Stimulated activated CD8-positive, alpha-beta memory T cell treated with anti-CD3 and anti-CD28 coated beads, Interleukin-12 subunit alpha, Interleukin-12 subunit beta, amount 100 ng/mL, for 1 hour (primary cell): ENCODE results near the gene NAT10.

Source experiments
- DNase-seq: peaks from one replicate; pipeline ENCODE4 v3.0.0-alpha.2; 2020; ENCODE audit warnings: low read depth

NAT10 gene

DNA sequence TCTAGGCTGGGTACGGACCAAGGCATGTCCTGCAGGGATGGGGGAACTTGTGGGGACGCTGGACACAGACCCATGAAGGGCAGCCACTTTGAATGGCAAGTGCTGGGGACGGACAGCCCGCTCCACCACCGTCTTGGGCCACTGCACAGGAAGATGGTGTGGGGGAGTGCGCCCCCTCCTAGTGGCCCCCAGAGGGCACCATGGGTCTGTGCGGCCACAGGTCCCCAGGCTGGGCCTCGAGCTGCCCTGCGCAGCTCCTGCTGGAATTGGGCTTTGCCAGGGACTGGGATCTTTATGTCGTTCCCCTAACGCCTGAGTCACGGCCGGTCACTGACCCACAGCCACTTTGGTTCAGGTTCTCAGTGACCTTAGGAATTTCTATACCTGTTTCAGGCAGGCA is 44.4 kb downstream of the NAT10 start:
- DNase-seq = no peak

DNA sequence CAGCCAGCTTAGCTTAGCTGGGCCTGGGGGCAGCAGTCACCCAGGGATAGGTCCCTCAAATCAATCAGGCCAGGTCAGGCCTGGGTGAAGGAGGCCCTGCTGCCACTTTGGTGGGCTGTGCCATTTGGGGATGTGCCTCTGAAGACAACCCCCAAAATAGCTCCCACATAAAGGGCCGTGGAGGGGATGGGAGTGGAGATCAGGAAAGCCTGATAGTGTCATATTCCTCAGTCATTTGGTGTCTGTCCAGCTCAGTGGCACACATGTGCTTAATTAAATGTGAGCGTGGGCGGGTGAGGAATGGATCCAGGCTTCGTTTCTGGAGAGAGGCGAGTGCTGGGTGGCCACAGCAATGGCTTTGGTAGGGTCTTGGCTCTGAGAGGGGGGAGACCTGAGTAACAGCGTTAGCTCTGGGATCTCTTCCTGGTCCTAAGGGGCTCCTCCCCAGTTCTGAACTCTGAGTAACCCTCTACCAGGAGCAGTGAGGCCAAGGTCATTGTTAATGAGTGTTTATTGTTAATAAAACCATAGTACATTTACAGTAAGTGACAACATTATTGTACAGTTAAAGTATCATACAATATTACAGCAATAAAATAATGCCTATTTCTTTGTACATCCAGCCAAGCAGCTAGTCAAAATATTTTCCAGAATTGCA is 45.2 kb downstream of the NAT10 start:
- DNase-seq = no peak

DNA sequence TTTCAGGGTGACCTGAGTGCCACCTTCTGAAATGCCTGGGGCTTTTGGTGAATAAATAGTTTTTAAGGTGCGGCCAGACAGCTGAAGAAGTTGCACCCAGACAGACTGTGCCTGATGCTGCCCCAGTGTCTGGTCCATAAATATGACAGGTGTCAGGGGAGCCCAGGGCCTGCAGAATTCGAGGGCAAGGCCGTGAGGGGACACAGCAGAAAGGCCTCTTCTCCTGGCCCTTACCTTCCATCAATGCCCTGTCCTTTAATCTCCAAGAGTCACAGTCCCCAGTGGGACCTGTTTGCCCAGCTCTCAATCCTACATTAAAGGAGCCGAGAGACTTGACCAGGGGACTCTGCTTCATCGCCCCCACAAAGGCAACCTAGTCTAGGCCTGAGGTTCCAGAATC is 45.7 kb downstream of the NAT10 start:
- no peak for DNase-seq

- DNase-seq = no peak
Observed at GRCh38 chr11:34151916-34152845, 46.8 kb downstream of the NAT10 start.

GRCh38 chr11:34154059-34154875 is 48.8 kb downstream of the NAT10 start:
- no peak for DNase-seq

- no peak for DNase-seq
Observed at GRCh38 chr11:34155057-34155756, 49.8 kb downstream of the NAT10 start.

DNA sequence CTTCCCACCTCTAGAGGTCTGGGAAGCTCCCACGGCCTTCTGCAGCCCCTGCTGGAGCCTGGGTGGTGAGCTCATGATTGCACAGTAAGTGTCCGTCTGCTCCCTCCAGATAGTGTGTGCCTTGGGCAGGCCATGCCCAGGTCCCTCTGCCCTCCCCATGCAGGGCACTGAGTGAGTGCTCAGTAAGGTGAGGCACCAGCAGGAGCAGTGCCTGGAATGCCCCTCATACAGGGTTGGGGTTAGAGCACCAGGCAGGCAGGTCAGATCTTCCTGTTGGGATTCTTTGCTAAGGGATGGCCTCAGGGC is 50.3 kb downstream of the NAT10 start:
- no peak for DNase-seq

DNA sequence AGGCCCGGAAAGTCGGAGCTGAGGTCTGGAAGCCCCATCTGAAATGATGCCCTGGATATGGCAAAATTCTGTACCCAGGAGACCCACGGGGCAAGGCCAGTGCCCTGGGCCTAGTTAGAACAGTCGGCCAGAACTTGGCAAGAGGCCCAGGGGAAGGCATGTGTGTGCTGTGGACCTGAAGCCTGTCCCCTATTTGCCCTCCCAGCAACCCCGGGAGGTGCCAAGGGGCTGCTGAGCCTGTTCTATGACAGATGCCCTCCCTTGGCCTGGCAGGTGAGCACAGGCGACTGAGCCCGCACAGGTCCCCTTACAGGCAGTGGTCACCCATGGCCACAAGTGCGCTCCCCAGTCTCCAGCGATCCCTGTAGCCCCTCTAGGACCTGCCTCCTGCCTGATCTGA is 51.7 kb downstream of the NAT10 start:
- no peak for DNase-seq

DNA sequence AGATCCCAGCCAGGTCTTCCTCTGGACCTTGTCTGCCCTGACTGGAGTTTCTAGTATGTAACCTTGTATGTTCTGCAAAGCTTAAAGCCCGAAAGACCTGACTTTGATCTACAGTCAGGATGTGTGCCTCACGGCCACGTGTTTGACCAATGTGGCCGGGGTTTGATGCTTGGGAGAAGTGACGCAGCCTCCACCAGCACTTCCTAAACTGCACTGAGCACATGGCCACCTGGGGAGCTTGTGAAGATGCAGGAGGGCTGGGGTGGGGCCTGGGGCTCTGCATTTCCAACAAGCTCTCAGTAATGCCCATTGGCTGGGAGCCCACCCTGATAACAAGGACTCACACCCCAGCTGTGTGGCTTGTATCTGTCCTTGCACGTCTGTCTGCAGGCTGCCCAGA is 53.2 kb downstream of the NAT10 start:
- no peak for DNase-seq

- DNase-seq = no peak
Observed at GRCh38 chr11:34160049-34160721, 54.8 kb downstream of the NAT10 start.

GRCh38 chr11:34160791-34161190 is 55.4 kb downstream of the NAT10 start:
- DNase-seq = no peak

GRCh38 chr11:34161361-34161760 is 55.9 kb downstream of the NAT10 start:
- no peak for DNase-seq

GRCh38 chr11:34161812-34162492 is 56.5 kb downstream of the NAT10 start:
- peak; percentile 15 for DNase-seq

DNA sequence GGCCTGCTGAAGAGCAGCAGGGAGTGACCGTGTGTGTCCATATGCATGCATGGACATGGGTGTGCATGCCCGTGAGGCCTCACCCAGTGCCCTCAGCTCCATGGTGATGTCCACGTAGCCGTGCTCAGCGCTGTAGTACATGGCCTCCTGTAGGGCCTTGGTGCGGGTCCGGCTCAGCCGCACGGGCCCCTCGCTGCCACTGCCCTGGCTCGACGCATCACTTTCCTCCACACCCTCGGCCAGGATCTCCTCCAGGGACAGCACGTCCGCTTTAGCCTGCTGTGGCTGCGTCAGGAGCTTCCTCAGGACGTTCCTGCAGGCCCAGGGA is 57.0 kb downstream of the NAT10 start:
- no peak for DNase-seq

DNA sequence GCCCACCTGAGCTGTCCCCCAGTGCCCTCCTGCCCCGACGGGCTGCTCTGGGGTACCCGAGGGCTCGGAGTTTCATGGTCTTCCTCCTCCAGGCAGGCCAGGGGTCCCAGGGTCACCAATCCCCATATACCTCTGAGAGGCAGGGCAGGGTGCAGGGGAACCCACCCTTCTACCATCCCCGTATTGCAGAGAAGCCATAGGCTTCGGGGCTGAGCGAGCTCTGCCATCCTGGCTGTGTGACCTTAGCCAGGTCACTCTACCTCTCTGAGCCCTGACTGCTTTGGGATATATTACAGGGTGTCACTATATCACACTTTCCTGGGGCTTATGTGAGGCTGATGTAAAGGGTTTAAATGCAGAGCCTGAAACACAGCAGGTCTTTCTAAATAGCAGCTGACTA is 57.4 kb downstream of the NAT10 start:
- no peak for DNase-seq

GRCh38 chr11:34165121-34165520 is 59.7 kb downstream of the NAT10 start:
- DNase-seq = no peak

DNA sequence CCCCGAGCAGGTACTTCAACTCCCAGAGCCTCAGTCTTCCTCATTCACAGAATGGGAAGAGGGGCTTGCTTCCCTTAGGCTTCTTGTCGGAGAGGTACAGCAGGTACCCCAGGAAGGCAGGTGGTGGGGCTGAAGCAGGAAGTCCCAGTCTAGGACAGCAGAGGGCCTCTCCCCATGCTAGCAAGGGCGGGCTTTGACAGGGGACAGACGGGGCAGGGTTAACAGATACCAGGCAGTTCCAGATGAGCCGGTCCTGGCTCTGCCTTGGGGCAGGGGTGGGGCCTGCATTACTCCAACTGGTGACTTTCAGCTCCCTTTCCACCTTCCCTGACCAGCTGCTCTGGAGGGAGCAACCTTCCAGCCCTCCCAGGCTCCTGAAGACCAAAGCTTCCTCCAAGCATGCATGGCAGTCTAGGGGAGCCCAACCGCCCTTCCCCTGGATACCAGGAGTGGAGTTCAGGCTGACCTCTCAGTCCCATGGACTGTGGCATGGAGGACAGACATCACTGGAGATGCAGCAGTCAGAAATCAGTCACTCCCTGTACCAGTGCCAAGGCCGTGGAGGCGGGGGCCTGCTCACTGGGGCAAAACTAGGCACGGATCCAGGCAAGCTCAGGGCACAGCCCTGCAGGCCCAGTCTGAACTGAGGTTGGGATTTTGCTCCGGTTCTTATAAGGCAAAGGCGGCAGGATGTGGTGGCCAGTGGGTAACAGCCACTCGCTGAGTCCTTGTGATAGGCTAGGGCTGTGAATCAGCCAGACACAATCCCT is 60.5 kb downstream of the NAT10 start:
- DNase-seq = no peak

GRCh38 chr11:34166806-34167740 is 61.6 kb downstream of the NAT10 start:
- DNase-seq = no peak

DNA sequence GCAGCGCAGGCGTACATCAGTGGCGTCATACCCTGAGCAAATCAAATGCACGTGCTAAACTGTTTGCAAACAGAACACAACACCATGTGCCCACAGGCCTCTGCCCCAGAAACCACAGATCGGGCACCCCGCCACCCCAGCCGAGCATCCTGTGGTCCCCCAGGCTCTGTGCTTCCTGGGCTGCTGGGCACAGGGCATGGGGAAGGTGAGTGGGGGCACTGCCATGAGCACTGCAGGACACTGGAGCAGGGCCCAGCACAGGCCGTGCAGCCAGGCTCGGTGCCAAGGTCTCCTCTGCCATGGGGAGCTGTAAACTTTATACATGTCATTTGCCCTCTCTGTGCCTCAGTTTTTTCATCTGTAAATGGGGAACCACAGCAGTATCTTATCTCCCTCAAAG is 62.5 kb downstream of the NAT10 start:
- DNase-seq = no peak
